Measurements from ENCODE around the gene SLC28A1.

GRCh38 chr15:84949043-84949442 is 64.6 kb downstream of the SLC28A1 start:
- TF ChIP-seq CTCF (IDR thresholded peaks at IDR 0.05): no peak
- no peak for TF ChIP-seq TCF7L2 (IDR thresholded peaks at IDR 0.05; ENCODE audit: low read depth, low read length)

Measured in Panc1 (cell line).